HG03196 (cell line): ENCODE measurements around the gene BTNL2.

Experiments
- ATAC-seq: cut with Tn5 transposase; IDR thresholded peaks from one replicate; pipeline ENCODE4 v1.9.1; 2021; ENCODE audit not compliant: unreplicated experiment

Gene BTNL2

DNA sequence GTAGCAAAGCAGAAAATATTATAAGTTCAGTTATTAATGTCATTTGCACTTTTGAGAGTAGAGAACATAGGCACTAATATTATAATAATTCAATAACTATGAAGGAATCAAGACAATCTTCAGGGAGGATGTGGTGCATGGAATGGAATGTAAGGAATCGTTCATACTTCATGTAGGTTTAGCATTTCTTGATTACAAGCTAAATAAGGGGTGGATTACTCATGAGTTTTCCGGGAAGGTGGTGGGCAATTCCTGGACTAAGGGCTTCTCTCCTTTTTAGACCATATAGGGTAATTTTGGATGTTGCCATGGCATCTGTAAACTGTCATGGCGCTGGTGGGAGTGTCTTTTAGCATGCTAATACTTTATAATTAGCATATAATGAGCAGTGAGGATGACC, 9.1 kb upstream of the BTNL2 start:
- no peak for ATAC-seq

GRCh38 chr6:32415521-32416019, 8.6 kb upstream of the BTNL2 start:
- peak; percentile 50 for ATAC-seq

- ATAC-seq: peak; percentile 70
These were observed 6.6 kb upstream of the BTNL2 start for GRCh38 chr6:32413427-32414047.

GRCh38 chr6:32411566-32412327, 4.8 kb upstream of the BTNL2 start:
- ATAC-seq: no peak

DNA sequence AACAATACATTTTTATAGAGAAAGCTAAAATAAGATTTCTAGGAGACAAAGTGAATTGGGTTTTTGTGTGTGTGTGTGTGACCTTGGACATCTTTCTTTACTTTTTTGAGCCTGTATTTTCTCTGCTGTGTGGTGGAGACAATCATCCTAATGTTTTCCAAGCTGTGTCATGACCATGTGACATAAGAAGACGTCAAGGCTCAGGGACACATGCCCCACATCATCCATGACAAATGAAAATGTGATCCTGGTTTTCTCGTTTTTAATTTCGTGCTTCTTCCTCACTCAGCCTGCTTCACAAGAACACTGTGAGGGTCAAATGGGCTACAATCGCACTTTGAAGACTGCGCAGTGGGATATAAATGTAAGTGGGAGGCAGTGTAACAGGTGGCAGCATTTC, 3.9 kb upstream of the BTNL2 start:
- no peak for ATAC-seq

DNA sequence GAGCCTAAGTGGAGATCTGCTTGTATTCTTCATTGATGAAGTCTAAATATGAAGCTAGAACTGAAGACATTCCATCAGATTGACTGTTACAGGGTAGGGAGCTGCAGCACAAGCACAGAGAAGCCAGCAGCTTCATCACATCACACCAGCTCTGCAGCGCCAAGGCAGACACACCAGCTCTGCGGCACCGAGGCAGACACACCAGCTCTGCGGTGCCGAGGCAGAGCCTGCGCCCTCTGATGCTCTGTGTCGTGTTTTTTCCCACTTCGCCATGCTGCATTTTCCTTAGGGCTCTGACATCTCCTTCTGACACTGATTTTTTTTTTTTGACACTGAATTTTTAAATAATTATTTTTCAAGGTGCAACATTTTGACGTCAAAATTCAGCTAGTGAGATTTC, 784 bp downstream of the BTNL2 start:
- no peak for ATAC-seq

GRCh38 chr6:32405656-32406055, 1.3 kb downstream of the BTNL2 start:
- no peak for ATAC-seq

DNA sequence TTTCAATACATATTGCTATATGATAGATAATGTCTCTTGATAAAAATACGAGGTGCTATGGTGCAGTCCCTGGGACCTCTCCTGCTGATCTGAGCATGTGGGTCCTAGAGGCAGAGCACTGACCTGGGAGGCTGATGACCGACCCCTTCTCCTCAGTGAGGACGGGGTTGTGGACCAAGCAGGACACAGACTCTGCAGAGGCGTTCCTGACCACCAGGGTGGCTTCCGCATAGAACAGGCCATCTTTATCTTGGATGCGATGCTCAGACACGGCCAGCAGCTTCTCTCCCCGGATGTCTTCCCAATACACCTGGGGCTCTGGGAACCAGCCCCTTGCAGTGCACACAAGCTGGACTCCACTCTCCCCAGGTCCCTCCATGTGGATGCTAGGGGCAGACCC, 4.2 kb downstream of the BTNL2 start:
- ATAC-seq: no peak

DNA sequence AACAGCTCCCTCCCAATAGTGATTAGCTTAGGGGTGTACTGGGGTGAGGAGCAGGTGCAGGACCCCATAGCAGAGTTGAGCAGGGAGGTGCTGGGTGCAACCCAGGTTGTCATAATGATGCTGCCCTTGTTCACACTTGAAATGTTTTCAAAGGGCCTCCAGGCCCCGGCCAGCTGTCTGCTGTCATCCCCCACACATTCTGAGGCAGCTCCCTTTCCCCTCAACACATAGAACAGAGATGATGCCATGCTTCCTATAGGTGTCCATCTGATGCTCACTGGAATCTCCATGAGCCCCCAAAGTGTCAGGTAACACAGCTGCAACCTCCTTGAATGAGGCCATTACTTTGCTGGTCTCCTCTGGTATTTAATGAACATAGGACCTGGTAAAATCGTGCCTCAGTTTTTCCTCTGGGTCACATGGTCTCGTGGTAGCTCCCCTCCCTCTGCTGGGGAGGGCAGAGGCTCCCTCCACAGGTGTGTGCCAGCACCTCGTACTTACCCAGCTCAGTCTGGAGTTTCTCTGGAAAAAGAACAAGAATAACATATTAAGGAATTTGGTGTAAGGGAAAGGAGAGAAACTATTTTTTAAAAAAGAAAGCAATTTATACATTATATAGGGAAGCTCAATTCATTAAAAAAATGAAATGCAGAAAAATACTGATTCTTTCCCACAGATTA, 5.6 kb downstream of the BTNL2 start:
- no peak for ATAC-seq

GRCh38 chr6:32397252-32397920, 9.6 kb downstream of the BTNL2 start:
- ATAC-seq: peak; percentile 73

GRCh38 chr6:32396028-32396427, 11.0 kb downstream of the BTNL2 start:
- ATAC-seq: no peak

GRCh38 chr6:32393665-32394420, 13.1 kb downstream of the BTNL2 start:
- no peak for ATAC-seq

DNA sequence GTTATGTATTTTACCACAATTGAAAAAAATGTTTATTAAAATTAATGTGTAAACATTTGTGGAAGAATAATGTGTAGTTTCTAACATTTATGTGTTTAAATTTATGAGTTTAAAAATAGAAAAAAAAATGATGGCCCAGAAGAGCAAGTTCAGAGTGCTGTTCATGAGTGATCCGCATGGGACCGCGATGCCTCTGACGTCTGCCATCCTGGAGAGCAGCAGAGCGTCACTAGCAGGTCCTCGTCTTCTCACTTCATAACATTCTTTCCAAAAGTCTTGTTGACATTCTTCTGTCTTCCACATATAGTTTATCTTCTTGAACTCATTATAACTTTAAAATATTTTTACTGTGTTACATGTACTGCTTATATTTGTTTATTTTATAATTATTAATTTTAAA, 15.5 kb downstream of the BTNL2 start:
- ATAC-seq: no peak

DNA sequence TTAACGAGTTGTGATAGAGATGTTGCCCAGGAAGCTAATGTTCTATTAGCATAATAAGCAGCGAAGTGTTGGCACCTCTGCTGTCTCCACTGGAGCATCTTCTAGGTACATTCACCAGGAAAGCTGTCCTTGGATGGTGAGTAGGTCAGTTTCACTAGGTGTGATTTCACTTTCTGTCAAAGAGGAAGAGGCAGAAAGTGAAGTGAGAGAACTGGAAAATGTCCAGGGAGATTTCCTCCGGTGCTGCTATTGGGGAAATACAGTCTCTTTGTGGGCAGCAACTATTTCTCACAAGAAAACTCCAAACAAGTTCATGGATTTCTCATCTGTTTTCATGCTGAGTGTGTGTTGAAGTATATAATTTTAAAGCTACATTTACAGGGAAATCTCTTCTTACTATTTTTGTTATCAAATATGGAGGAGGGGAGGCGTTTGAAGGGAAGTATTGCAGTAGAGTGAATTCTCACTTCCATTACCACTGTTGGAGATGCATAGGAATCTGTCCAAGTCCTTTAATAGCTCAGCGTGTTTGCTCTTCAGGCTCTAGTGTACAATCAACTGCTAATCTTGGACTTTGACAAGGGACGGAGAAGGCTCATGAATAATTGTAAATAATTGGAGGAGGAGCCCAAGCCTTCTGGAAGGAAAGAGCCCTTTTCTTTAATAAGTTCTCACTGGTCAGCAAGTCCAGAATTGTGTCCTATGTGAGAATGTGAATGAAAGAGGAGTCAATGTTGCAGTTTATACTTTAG, 19.2 kb downstream of the BTNL2 start:
- ATAC-seq: no peak

- ATAC-seq: no peak
These were observed 20.9 kb downstream of the BTNL2 start for GRCh38 chr6:32386040-32386439.

DNA sequence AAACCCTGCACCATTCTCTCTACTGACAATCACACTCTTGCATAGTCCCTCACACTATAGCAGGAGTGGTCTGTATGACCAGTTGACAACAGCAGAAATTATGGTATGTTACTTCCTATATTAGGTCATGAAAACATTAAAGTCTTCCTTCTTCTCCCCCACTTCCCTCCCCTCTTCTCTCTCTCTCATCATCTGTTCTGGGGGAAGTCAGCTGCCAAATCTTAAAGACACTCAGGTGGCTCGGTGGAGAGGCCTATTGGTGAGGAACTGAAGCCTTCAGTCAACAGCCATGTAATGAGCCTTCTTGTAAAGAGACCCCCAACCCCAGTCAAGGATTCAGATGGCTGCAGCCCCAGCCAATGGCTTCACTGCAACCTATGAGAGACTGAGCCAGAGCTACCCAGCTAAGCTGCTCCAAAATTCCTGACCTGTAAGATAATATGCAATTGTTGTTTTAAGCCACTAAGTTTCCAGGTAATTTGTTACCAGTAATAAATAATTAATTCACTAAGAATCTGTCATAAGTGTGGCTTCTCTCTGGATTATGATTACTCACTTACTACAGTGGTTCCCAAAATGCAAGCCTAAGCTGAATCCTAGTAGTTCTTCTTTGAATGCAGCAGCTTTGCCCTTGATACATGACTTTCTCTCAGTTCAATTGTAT, 24.1 kb downstream of the BTNL2 start:
- ATAC-seq: no peak

DNA sequence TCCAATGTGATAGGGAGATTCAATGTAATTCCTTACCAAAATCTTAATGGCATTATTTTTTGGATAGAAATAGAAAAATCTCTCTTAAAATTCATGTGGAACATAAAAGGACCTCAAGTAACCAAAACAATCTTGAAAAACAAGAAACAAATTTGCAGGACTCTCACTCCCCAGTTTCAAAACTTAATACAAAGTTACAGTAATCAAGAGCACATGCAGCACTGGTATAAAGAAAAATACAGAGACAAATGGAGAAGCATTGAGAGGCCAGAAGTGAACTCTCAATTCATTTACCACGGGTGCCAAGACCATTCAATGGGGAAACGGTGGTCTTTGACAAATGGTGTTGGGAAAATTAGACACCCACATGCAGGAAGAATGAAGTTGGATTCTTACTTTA, 27.4 kb downstream of the BTNL2 start:
- no peak for ATAC-seq

- no peak for ATAC-seq
These were observed 31.0 kb downstream of the BTNL2 start for GRCh38 chr6:32375739-32376529.

- no peak for ATAC-seq
These were observed 35.2 kb downstream of the BTNL2 start, which contains the start of gene TSBP1 for GRCh38 chr6:32371803-32372202. Gene TSBP1, minus strand, starts transcription at chr6:32371903. Its CDS starts 197 bp downstream, at chr6:32371706.
